IMR-90 (cell line): ENCODE measurements around the gene RASL10A. TPM values are rescaled to one million over a fixed set of nuclear protein-coding genes. Genes with fewer than 3 reads are reported as not detected.

Source experiments
- ATAC-seq: fragments of 200-7000 bp; cut with Tn5 transposase; 2 replicates; pipeline ENCODE4 v1.9.1; 2020; ENCODE audit warnings: low read depth, mild to moderate bottlenecking, moderate library complexity
- BruUV-seq: library from RNA; stranded (reverse); fragments of 400-500 nt; replicated peaks from 2 replicates; lab custom pipeline; 2021; lab: Mats Ljungman, UMichigan
- CTCF ChIA-PET: fragments of 300-600 bp; formaldehyde crosslinking; extraction: SDS; loops from one replicate; lab custom pipeline; 2021; ENCODE audit warnings: antibody characterized with exemption; lab: Yijun Ruan, JAX
- POLR2A ChIA-PET: fragments of 300-600 bp; sonication (Branson Sonifier 250); formaldehyde crosslinking; loops from one replicate; lab custom pipeline; 2022; ENCODE audit warnings: antibody characterized with exemption; ENCODE audit not compliant: unreplicated experiment; lab: Charles Lee
- DNase-seq: peaks from one replicate; pipeline ENCODE4 v3.0.0; 2013
- H2AFZ ChIP-seq: replicated peaks from 2 replicates; pipeline ENCODE3; 2013; ENCODE audit warnings: low read length, mild to moderate bottlenecking; ENCODE audit not compliant: poor library complexity
- H2AK5ac ChIP-seq: 2 replicates; pipeline ENCODE4 v1.6.1; 2013; ENCODE audit warnings: low read depth, low read length, inconsistent platforms
- H2AK9ac ChIP-seq: replicated peaks from 2 replicates; pipeline ENCODE3; 2013; ENCODE audit warnings: mild to moderate bottlenecking, low read depth, low read length, moderate library complexity; ENCODE audit not compliant: poor library complexity
- H2BK120ac ChIP-seq: 2 replicates; pipeline ENCODE4 v1.6.1; 2013; ENCODE audit warnings: low read depth, low read length, inconsistent platforms
- H2BK15ac ChIP-seq: 3 replicates; pipeline ENCODE4 v1.6.1; 2013; ENCODE audit warnings: low read depth, low read length, inconsistent platforms
- H2BK20ac ChIP-seq: 2 replicates; pipeline ENCODE4 v1.6.1; 2013; ENCODE audit warnings: low read depth, mild to moderate bottlenecking, inconsistent platforms, low read length, moderate library complexity
- H2BK5ac ChIP-seq: 2 replicates; pipeline ENCODE4 v1.6.1; 2013; ENCODE audit warnings: mild to moderate bottlenecking, low read depth, low read length, inconsistent platforms; ENCODE audit not compliant: poor library complexity, severe bottlenecking
- H3K14ac ChIP-seq: replicated peaks from 2 replicates; pipeline ENCODE4 v1.6.1; 2013; ENCODE audit warnings: low read depth, low read length, inconsistent platforms
- H3K18ac ChIP-seq: 2 replicates; pipeline ENCODE4 v1.6.1; 2013; ENCODE audit warnings: low read depth, low read length, control low read depth
- H3K23ac ChIP-seq: 2 replicates; pipeline ENCODE4 v1.6.1; 2013; ENCODE audit warnings: low read depth, low read length, inconsistent platforms
- H3K27ac ChIP-seq: 2 replicates; pipeline ENCODE4 v1.5.1; 2013; ENCODE audit warnings: mild to moderate bottlenecking, control low read depth, low read length; ENCODE audit not compliant: insufficient read depth
- H3K27me3 ChIP-seq: 2 replicates; pipeline ENCODE4 v1.6.1; 2013; ENCODE audit warnings: low read length; ENCODE audit not compliant: control insufficient read depth, insufficient read depth
- H3K36me3 ChIP-seq: 2 replicates; pipeline ENCODE4 v1.6.1; 2013; ENCODE audit warnings: low read length, mixed read lengths; ENCODE audit not compliant: control insufficient read depth, insufficient read depth
- H3K4ac ChIP-seq: 2 replicates; pipeline ENCODE4 v1.6.1; 2013; ENCODE audit warnings: low read depth, low read length, inconsistent platforms
- H3K4me1 ChIP-seq: 2 replicates; pipeline ENCODE4 v1.6.1; 2013; ENCODE audit warnings: low read length, mixed read lengths; ENCODE audit not compliant: control insufficient read depth, insufficient read depth
- H3K4me2 ChIP-seq: 2 replicates; pipeline ENCODE4 v1.6.1; 2013; ENCODE audit warnings: low read depth, mild to moderate bottlenecking, control low read depth, low read length, moderate library complexity
- H3K4me3 ChIP-seq: 2 replicates; pipeline ENCODE4 v1.5.1; 2013; ENCODE audit warnings: low read depth, mild to moderate bottlenecking, control low read depth, low read length, moderate library complexity; ENCODE audit not compliant: insufficient read depth
- H3K56ac ChIP-seq: 2 replicates; pipeline ENCODE4 v1.6.1; 2013; ENCODE audit warnings: low read length, inconsistent platforms; ENCODE audit not compliant: insufficient read depth; ENCODE audit errors: extremely low read depth
- H3K79me1 ChIP-seq, 2 experiments: 2 replicates each; pipeline ENCODE4 v1.6.1; 2013; ENCODE audit warnings: low read length in 2 of 2, inconsistent platforms in 1 of 2, low read depth in 1 of 2
- H3K9ac ChIP-seq: 2 replicates; pipeline ENCODE4 v1.6.1; 2013; ENCODE audit warnings: low read depth, low read length, control low read depth
- H3K9me1 ChIP-seq: 2 replicates; pipeline ENCODE4 v1.6.1; 2013; ENCODE audit warnings: low read length, inconsistent platforms; ENCODE audit not compliant: insufficient read depth
- H3K9me3 ChIP-seq: 2 replicates; pipeline ENCODE4 v1.6.1; 2013; ENCODE audit warnings: low read length; ENCODE audit not compliant: control insufficient read depth, insufficient read depth
- H4K20me1 ChIP-seq: 2 replicates; pipeline ENCODE4 v1.6.1; 2013; ENCODE audit warnings: low read length, inconsistent platforms; ENCODE audit not compliant: insufficient read depth
- H4K5ac ChIP-seq: 2 replicates; pipeline ENCODE4 v1.6.1; 2013; ENCODE audit warnings: mild to moderate bottlenecking, low read depth, low read length, control low read depth
- H4K8ac ChIP-seq, 2 experiments: 2 replicates each; pipeline ENCODE4 v1.6.1; 2013; ENCODE audit warnings: low read depth in 2 of 2, low read length in 2 of 2, control low read depth in 1 of 2, inconsistent platforms in 1 of 2
- H4K91ac ChIP-seq: 2 replicates; pipeline ENCODE4 v1.6.1; 2013; ENCODE audit warnings: low read depth, low read length, inconsistent platforms; ENCODE audit not compliant: insufficient read depth
- BHLHE40 ChIP-seq: fragments of 150-350 bp; IDR thresholded peaks from 2 replicates; pipeline ENCODE4 v1.6.1; 2016; ENCODE audit warnings: mild to moderate bottlenecking, low read depth, low read length
- CEBPB ChIP-seq: IDR thresholded peaks from 2 replicates; pipeline ENCODE4 v1.6.1; 2012; ENCODE audit warnings: low read depth, low read length, improper control_type of control experiment
- CHD1 ChIP-seq: IDR thresholded peaks from 2 replicates; pipeline ENCODE4 v1.6.1; 2012; ENCODE audit warnings: low read depth, low read length, improper control_type of control experiment
- ELK1 ChIP-seq: fragments of 150-350 bp; IDR thresholded peaks from 2 replicates; pipeline ENCODE4 v1.6.1; 2016; ENCODE audit warnings: low read depth, mild to moderate bottlenecking, low read length, moderate library complexity, borderline replicate concordance
- FOS ChIP-seq: fragments of 150-350 bp; IDR thresholded peaks from 2 replicates; pipeline ENCODE4 v1.6.1; 2016; ENCODE audit warnings: low read depth, low read length
- MAFK ChIP-seq: IDR thresholded peaks from 2 replicates; pipeline ENCODE4 v1.6.1; 2012; ENCODE audit warnings: low read depth, low read length, improper control_type of control experiment
- POLR2A ChIP-seq: IDR thresholded peaks from 2 replicates; pipeline ENCODE4 v1.6.1; 2012; ENCODE audit warnings: mild to moderate bottlenecking, low read depth, low read length
- RCOR1 ChIP-seq: IDR thresholded peaks from 2 replicates; pipeline ENCODE4 v1.6.1; 2012; ENCODE audit warnings: mild to moderate bottlenecking, low read length, improper control_type of control experiment; ENCODE audit not compliant: insufficient replicate concordance
- RFX5 ChIP-seq: IDR thresholded peaks from 2 replicates; pipeline ENCODE4 v1.8.0; 2012; ENCODE audit warnings: low read depth, mild to moderate bottlenecking, low read length, moderate library complexity
- SMC3 ChIP-seq: fragments of 150-350 bp; IDR thresholded peaks from 2 replicates; pipeline ENCODE4 v1.6.1; 2016; ENCODE audit warnings: low read depth, mild to moderate bottlenecking, antibody characterized with exemption, low read length, moderate library complexity
- WGBS, 2 experiments: methylation state at CpG; one replicate each; pipeline versions ENCODE4 v1.1.5 to v1.1.7; 2013; ENCODE audit warnings: missing lambda C conversion rate in 2 of 2; ENCODE audit not compliant: insufficient read length in 1 of 2; ENCODE audit errors: extremely low coverage in 2 of 2; 5-methylcytosine and 5-hydroxymethylcytosine counted together
- dilution Hi-C: fragments of 300-500 bp; cut with HindIII; formaldehyde crosslinking; loops from one replicate; pipeline ENCODE4 v1.14.3; 2018; ENCODE audit warnings: low sequenced_read_pairs; ENCODE audit not compliant: unreplicated experiment
- in situ Hi-C: fragments of 300-500 bp; cut with MboI; formaldehyde crosslinking; loops from 3 replicates; pipeline ENCODE4 v1.14.3; 2019; ENCODE audit warnings: low sequenced_read_pairs, inconsistent platforms, mixed read lengths
- intact Hi-C: fragments of 100-400 bp; cut with micrococcal nuclease; formaldehyde crosslinking; loops from 2 replicates; pipeline ENCODE4 v1.10.0; 2022
- polyA plus RNA-seq, 3 experiments: library from polyadenylated mRNA; depleted of rRNA; stranded (reverse); fragments of >200 nt; gene quantifications; 2 replicates each; pipeline ENCODE4 v1.2.3, GENCODE V29; 2012; ENCODE audit warnings: low replicate concordance in 1 of 3
- total RNA-seq: library from RNA; depleted of rRNA; stranded (reverse); fragments of >200 nt; gene quantifications from 2 replicates; pipeline ENCODE4 v1.2.3, GENCODE V29; 2012
- TF ChIP-seq, protein P1 (sequence below): conservative IDR thresholded peaks from 2 replicates; pipeline ENCODE4 v1.5.1; 2012; ENCODE audit warnings: mild to moderate bottlenecking, low read depth, low read length, improper control_type of control experiment
- TF ChIP-seq, protein P2 (sequence below): fragments of 150-350 bp; IDR thresholded peaks from 2 replicates; pipeline ENCODE4 v1.6.1; 2017; ENCODE audit warnings: mild to moderate bottlenecking, antibody characterized with exemption, low read length, low read depth

The RASL10A gene
- total and polyA plus RNA-seq, 2 of the 4 experiments (the other 2 are of a cell fraction): 0.26 TPM; not detected in 1

- ATAC-seq: no peak
- no peak overlapping the region for H4K8ac ChIP-seq
- ChIA-PET POLR2A (no interaction called here), CTCF (no interaction called here)
- no peak overlapping the region for H2BK120ac ChIP-seq
- H3K27ac ChIP-seq: no peak overlapping the region
- 100% methylated on average over 1 of the region's 8 CpGs; no CpG with 5 or more reads in 1 of the 2 experiments for WGBS, 2 experiments
- no peak overlapping the region for H3K56ac ChIP-seq
- no peaks in the 10 kb centered on the region for H3K4me1 ChIP-seq
- H2AK9ac ChIP-seq: no peak overlapping the region
- H2BK20ac ChIP-seq: no peak overlapping the region
- no peak overlapping the region for H4K5ac ChIP-seq
- TF ChIP-seq RCOR1 (no peak), SMC3 (no peak), BHLHE40 (no peak), ELK1 (no peak), CEBPB (no peak), POLR2A (no peak), RFX5 (no peak), MAFK (no peak), FOS (no peak), CHD1 (no peak)
- TF ChIP-seq, protein P1, sequence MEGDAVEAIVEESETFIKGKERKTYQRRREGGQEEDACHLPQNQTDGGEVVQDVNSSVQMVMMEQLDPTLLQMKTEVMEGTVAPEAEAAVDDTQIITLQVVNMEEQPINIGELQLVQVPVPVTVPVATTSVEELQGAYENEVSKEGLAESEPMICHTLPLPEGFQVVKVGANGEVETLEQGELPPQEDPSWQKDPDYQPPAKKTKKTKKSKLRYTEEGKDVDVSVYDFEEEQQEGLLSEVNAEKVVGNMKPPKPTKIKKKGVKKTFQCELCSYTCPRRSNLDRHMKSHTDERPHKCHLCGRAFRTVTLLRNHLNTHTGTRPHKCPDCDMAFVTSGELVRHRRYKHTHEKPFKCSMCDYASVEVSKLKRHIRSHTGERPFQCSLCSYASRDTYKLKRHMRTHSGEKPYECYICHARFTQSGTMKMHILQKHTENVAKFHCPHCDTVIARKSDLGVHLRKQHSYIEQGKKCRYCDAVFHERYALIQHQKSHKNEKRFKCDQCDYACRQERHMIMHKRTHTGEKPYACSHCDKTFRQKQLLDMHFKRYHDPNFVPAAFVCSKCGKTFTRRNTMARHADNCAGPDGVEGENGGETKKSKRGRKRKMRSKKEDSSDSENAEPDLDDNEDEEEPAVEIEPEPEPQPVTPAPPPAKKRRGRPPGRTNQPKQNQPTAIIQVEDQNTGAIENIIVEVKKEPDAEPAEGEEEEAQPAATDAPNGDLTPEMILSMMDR: no peak
- TF ChIP-seq, protein P2, sequence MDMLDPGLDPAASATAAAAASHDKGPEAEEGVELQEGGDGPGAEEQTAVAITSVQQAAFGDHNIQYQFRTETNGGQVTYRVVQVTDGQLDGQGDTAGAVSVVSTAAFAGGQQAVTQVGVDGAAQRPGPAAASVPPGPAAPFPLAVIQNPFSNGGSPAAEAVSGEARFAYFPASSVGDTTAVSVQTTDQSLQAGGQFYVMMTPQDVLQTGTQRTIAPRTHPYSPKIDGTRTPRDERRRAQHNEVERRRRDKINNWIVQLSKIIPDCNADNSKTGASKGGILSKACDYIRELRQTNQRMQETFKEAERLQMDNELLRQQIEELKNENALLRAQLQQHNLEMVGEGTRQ: no peak
- no peak overlapping the region for H3K4me3 ChIP-seq
- no peak overlapping the region for H4K91ac ChIP-seq
- H3K23ac ChIP-seq: no peak overlapping the region
- no peak overlapping the region for H3K18ac ChIP-seq
- BruUV-seq: no TSS peak
- no peak overlapping the region for H3K4me2 ChIP-seq
- no peak overlapping the region for H3K14ac ChIP-seq
- no peaks in the 10 kb centered on the region for H3K27me3 ChIP-seq
- no peak overlapping the region for H2AFZ ChIP-seq
- dilution Hi-C loops: no loop called here
- peaks cover 11% of the 10 kb centered on the region for H4K20me1 ChIP-seq
- no peak overlapping the region for H2BK5ac ChIP-seq
- DNase-seq: no peak
- no peak overlapping the region for H3K4ac ChIP-seq
- H3K79me1 ChIP-seq: no peaks in the 10 kb centered on the region
- H2AK5ac ChIP-seq: no peak overlapping the region
- H3K9me3 ChIP-seq: no peaks in the 10 kb centered on the region
- H3K9me1 ChIP-seq: no peaks in the 10 kb centered on the region
- intact Hi-C loops: no loop called here
- H3K9ac ChIP-seq: no peak overlapping the region
- H3K36me3 ChIP-seq: peaks cover 55% of the 10 kb centered on the region
- no peak overlapping the region for H2BK15ac ChIP-seq
- in situ Hi-C loops: no loop called here
Observed at GRCh38 chr22:29340566-29340965, 25.1 kb upstream of the RASL10A start.
